ENCODE data around the gene ARHGAP24.

DNA sequence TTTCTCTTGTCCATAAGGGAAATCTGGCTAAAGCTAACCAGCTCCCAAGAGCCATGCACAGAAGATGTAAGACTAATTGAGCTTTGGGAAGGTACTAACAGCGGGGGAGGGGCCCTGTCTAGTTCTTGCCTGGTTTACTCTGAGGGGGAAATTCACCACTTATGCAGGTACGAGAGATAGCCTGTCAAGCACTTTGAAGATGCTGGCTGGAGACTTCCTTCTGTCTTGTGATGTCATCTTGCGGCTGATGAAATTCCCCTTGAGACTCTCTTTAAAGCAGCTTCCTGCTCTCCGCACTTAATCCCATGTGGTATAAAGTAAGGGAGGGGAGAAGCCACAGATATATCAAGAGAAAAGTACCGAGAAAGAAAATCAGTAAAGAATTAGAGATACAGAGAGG is 539.6 kb downstream of the ARHGAP24 start:
- no peak for TF ChIP-seq PKNOX1 (IDR thresholded peaks at IDR 0.05)
- TF ChIP-seq SP1 (IDR thresholded peaks at IDR 0.05): no peak
